ENCODE results near the gene HES1.
A peak's percentile ranks its signal among the peaks of the same experiment; 100 is the strongest.

Gene HES1

GRCh38 chr3:194142156-194142910 lies 6.4 kb downstream of the HES1 start:
- Histone ChIP-seq H3K4me3 (ENCODE audit: low read length, poor library complexity, severe bottlenecking) (peak overlapping the region; percentile 73), H3F3A (ENCODE audit: low read depth) (peaks cover 26% of the 10 kb centered on the region), H3K79me2 (ENCODE audit: insufficient read depth, low read length) (peaks cover 8% of the 10 kb centered on the region), H2AFZ (ENCODE audit: low read length) (peak overlapping the region; percentile 47; the same call in 1 of the 2 replicates), H3K9ac (ENCODE audit: low read depth, low read length, poor library complexity, severe bottlenecking) (peak overlapping the region; percentile 84), H3K9me3 (ENCODE audit: insufficient read depth, low read depth, low read length) (no peaks in the 10 kb centered on the region), H3K36me3 (ENCODE audit: insufficient read depth, low read length) (no peaks in the 10 kb centered on the region), H3K4me2 (ENCODE audit: low read depth, low read length, poor library complexity, severe bottlenecking) (peak overlapping the region; percentile 81), H3K4me1 (ENCODE audit: insufficient read depth, low read length, poor library complexity, severe bottlenecking) (peaks cover 40% of the 10 kb centered on the region), H3K27me3 (ENCODE audit: insufficient read depth, low read length, poor library complexity, severe bottlenecking) (no peaks in the 10 kb centered on the region), H4K20me1 (ENCODE audit: insufficient read depth, low read length, poor library complexity, severe bottlenecking) (no peaks in the 10 kb centered on the region), H3K9me2 (replicated peaks; ENCODE audit: low read depth, low read length) (no peaks in the 10 kb centered on the region)
- no peak for TF ChIP-seq EZH2phosphoT487 (IDR thresholded peaks at IDR 0.05; ENCODE audit: borderline replicate concordance)

DNA sequence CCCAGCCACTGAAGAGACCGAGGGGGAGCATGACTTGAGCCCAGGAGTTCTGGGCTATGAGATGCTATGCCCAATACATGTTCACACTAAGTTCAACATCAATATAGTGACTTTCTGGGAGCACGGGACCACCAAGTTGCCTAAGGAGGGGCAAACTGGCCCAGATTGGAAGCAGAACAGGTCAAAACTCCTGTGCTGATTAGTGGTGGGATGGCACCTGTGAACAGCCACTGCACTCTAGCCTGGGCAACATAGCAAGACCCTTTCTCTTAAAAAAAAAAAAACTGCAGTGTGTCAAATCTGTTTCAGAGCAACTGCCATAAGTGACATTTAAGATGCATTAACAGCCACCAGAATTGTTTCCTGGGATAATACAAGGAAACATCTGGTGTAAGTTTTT lies 9.8 kb downstream of the HES1 start:
- no peak for TF ChIP-seq CTCF (conservative IDR thresholded peaks at IDR 0.05; ENCODE audit: low read length)
- TF ChIP-seq EZH2phosphoT487 (IDR thresholded peaks at IDR 0.05; ENCODE audit: borderline replicate concordance), result no peak
- H4K20me1 ChIP-seq (ENCODE audit: insufficient read depth, low read length, poor library complexity, severe bottlenecking), result no peaks in the 10 kb centered on the region
- H3K4me3 ChIP-seq (ENCODE audit: low read length, poor library complexity, severe bottlenecking), result no peak overlapping the region
- no peaks in the 10 kb centered on the region for H3K27me3 ChIP-seq (ENCODE audit: insufficient read depth, low read length, poor library complexity, severe bottlenecking)
- no peaks in the 10 kb centered on the region for H3K9me3 ChIP-seq (ENCODE audit: insufficient read depth, low read depth, low read length)
- H2AFZ ChIP-seq (ENCODE audit: low read length), result no peak overlapping the region
- H3F3A ChIP-seq (ENCODE audit: low read depth), result 0 out of 2 replicates have a peak, but pooled peaks cover 4% of the 10 kb centered on the region
- H3K36me3 ChIP-seq (ENCODE audit: insufficient read depth, low read length), result no peaks in the 10 kb centered on the region
- H3K9ac ChIP-seq (ENCODE audit: low read depth, low read length, poor library complexity, severe bottlenecking), result no peak overlapping the region
- no peaks in the 10 kb centered on the region for H3K9me2 ChIP-seq (replicated peaks; ENCODE audit: low read depth, low read length)
- no peaks in the 10 kb centered on the region for H3K79me2 ChIP-seq (ENCODE audit: insufficient read depth, low read length)
- no peak overlapping the region for H3K4me2 ChIP-seq (ENCODE audit: low read depth, low read length, poor library complexity, severe bottlenecking)
- H3K4me1 ChIP-seq (ENCODE audit: insufficient read depth, low read length, poor library complexity, severe bottlenecking), result peaks cover 11% of the 10 kb centered on the region

GRCh38 chr3:194147679-194148078 lies 11.7 kb downstream of the HES1 start:
- Histone ChIP-seq H3K9me3 (ENCODE audit: insufficient read depth, low read depth, low read length) (no peaks in the 10 kb centered on the region), H3K36me3 (ENCODE audit: insufficient read depth, low read length) (no peaks in the 10 kb centered on the region), H3K9me2 (replicated peaks; ENCODE audit: low read depth, low read length) (no peaks in the 10 kb centered on the region), H3K27me3 (ENCODE audit: insufficient read depth, low read length, poor library complexity, severe bottlenecking) (no peaks in the 10 kb centered on the region), H3K4me2 (ENCODE audit: low read depth, low read length, poor library complexity, severe bottlenecking) (no peak overlapping the region), H3K4me1 (ENCODE audit: insufficient read depth, low read length, poor library complexity, severe bottlenecking) (peaks cover under 1% of the 10 kb centered on the region), H3K9ac (ENCODE audit: low read depth, low read length, poor library complexity, severe bottlenecking) (no peak overlapping the region), H3K79me2 (ENCODE audit: insufficient read depth, low read length) (no peaks in the 10 kb centered on the region), H4K20me1 (ENCODE audit: insufficient read depth, low read length, poor library complexity, severe bottlenecking) (no peaks in the 10 kb centered on the region), H2AFZ (ENCODE audit: low read length) (no peak overlapping the region), H3F3A (ENCODE audit: low read depth) (no peaks in the 10 kb centered on the region), H3K4me3 (ENCODE audit: low read length, poor library complexity, severe bottlenecking) (no peak overlapping the region)
- no peak for TF ChIP-seq EZH2phosphoT487 (IDR thresholded peaks at IDR 0.05; ENCODE audit: borderline replicate concordance)
- TF ChIP-seq CTCF (conservative IDR thresholded peaks at IDR 0.05; ENCODE audit: low read length), result no peak

DNA sequence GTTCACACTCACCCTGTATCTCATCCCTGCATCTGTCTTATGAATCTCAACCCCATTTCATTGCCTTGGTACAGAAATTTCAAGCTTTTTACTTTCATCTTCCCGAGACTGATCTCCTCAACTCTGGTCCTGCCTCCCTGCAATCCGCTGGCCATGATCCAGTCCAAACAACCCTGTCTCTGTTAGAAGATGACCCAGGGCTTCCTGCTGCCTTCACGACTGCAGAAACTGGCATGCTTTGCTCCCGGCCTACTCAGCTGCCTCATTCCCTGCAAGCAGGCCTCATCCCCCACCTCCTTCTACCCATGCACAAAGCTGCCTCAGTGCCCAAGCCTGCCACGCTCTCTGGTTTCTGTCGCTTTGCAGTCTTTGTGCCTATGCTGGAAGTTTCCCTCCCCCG lies 12.4 kb downstream of the HES1 start:
- no peaks in the 10 kb centered on the region for H3K4me1 ChIP-seq (ENCODE audit: insufficient read depth, low read length, poor library complexity, severe bottlenecking)
- no peak for TF ChIP-seq CTCF (conservative IDR thresholded peaks at IDR 0.05; ENCODE audit: low read length)
- no peak for TF ChIP-seq EZH2phosphoT487 (IDR thresholded peaks at IDR 0.05; ENCODE audit: borderline replicate concordance)
- no peak overlapping the region for H2AFZ ChIP-seq (ENCODE audit: low read length)

More for the DNA sequence above, 12.4 kb downstream of the HES1 start:
- no peaks in the 10 kb centered on the region for H4K20me1 ChIP-seq (ENCODE audit: insufficient read depth, low read length, poor library complexity, severe bottlenecking)
- H3K9me2 ChIP-seq (replicated peaks; ENCODE audit: low read depth, low read length), result no peaks in the 10 kb centered on the region
- H3K9ac ChIP-seq (ENCODE audit: low read depth, low read length, poor library complexity, severe bottlenecking), result no peak overlapping the region
- no peaks in the 10 kb centered on the region for H3K36me3 ChIP-seq (ENCODE audit: insufficient read depth, low read length)
- H3K9me3 ChIP-seq (ENCODE audit: insufficient read depth, low read depth, low read length), result no peaks in the 10 kb centered on the region
- no peak overlapping the region for H3K4me3 ChIP-seq (ENCODE audit: low read length, poor library complexity, severe bottlenecking)
- no peaks in the 10 kb centered on the region for H3F3A ChIP-seq (ENCODE audit: low read depth)
- no peaks in the 10 kb centered on the region for H3K79me2 ChIP-seq (ENCODE audit: insufficient read depth, low read length)
- no peaks in the 10 kb centered on the region for H3K27me3 ChIP-seq (ENCODE audit: insufficient read depth, low read length, poor library complexity, severe bottlenecking)
- no peak overlapping the region for H3K4me2 ChIP-seq (ENCODE audit: low read depth, low read length, poor library complexity, severe bottlenecking)
